ENCODE measurements around the gene KIT. TPM values are rescaled to one million over a fixed set of nuclear protein-coding genes. Genes with fewer than 3 reads are reported as not detected.

The KIT gene
- total and polyA plus RNA-seq, 2 of the 4 experiments (the other 2 are of a cell fraction), result 3.3 to 5.9 TPM

DNA sequence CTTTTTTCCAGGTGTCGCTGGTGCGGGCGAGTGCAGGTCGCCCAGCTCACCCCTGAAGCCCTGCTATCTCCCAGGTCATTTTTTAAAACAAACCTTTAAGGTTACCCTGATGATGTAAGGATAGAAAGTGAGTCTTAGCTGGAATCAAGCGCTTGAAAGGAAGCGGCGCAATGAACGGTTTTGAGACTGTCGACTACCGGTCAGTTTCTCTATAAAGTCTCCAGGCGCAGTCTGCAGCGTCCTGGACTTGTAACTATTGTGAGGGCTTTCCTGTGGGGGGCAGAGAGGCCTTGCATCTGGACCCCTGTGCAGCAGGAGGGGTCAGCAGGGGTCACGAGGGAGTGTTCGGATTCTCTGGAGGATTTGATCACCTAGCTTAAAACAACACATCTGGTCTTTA, 1.6 kb downstream of the KIT start:
- Histone ChIP-seq H3K4ac (ENCODE audit: low read depth, low read length) (peak overlapping the region; percentile 71), H4K20me1 (ENCODE audit: insufficient read depth, low read length) (peaks cover 4% of the 10 kb centered on the region; the same call in 1 of the 2 replicates), H4K8ac (ENCODE audit: low read depth in 2 of 2, low read length in 2 of 2) (peak overlapping the region; percentile 10; a peak in 2 of 4 replicates), H3K4me2 (ENCODE audit: low read depth, low read length) (peak overlapping the region; percentile 71), H3K9me1 (ENCODE audit: insufficient read depth, low read length) (peaks cover 7% of the 10 kb centered on the region), H2BK120ac (ENCODE audit: low read depth, low read length) (peak overlapping the region; percentile 81), H2AK5ac (ENCODE audit: low read depth, low read length) (no peak overlapping the region), H2BK20ac (ENCODE audit: low read depth, low read length) (no peak overlapping the region; the same call in 1 of the 2 replicates), H2AFZ (replicated peaks; ENCODE audit: low read length, poor library complexity) (peak overlapping the region; percentile 90), H2BK15ac (ENCODE audit: low read depth, low read length) (peak overlapping the region; percentile 1; the same call in 1 of the 3 replicates), H2BK5ac (ENCODE audit: low read depth, low read length, poor library complexity, severe bottlenecking) (no peak overlapping the region), H4K91ac (ENCODE audit: insufficient read depth, low read depth, low read length) (peak overlapping the region; percentile 19; the same call in 1 of the 2 replicates), H4K5ac (ENCODE audit: low read depth, low read length) (0 out of 2 replicates have a peak overlapping the region, but pooled peaks have one; percentile 10), H3K18ac (ENCODE audit: low read depth, low read length) (peak overlapping the region; percentile 56), H3K9ac (ENCODE audit: low read depth, low read length) (peak overlapping the region; percentile 83), H3K36me3 (ENCODE audit: control insufficient read depth, insufficient read depth, low read length) (no peaks in the 10 kb centered on the region), H3K79me1 (ENCODE audit: low read depth in 1 of 2, low read length in 2 of 2) (peaks cover 17 to 40% of the 10 kb centered on the region in 2 experiments; a peak in 3 of 4 replicates), H3K56ac (ENCODE audit: extremely low read depth, insufficient read depth, low read length) (peak overlapping the region; percentile 71), H3K14ac (replicated peaks; ENCODE audit: low read depth, low read length) (peak overlapping the region; percentile 30), H3K4me3 (ENCODE audit: insufficient read depth, low read depth, low read length) (peak overlapping the region; percentile 74), H3K27ac (ENCODE audit: insufficient read depth, low read length) (peak overlapping the region; percentile 49; the same call in 1 of the 2 replicates), H2AK9ac (replicated peaks; ENCODE audit: low read depth, low read length, poor library complexity) (no peak overlapping the region), H3K27me3 (ENCODE audit: control insufficient read depth, insufficient read depth, low read length) (peaks cover 19% of the 10 kb centered on the region), H3K4me1 (ENCODE audit: control insufficient read depth, insufficient read depth, low read length) (peaks cover 16% of the 10 kb centered on the region), H3K23ac (ENCODE audit: low read depth, low read length) (peak overlapping the region; percentile 72; the same call in 1 of the 2 replicates), H3K9me3 (ENCODE audit: control insufficient read depth, insufficient read depth, low read length) (no peaks in the 10 kb centered on the region)
- WGBS, 2 experiments (ENCODE audit: extremely low coverage in 2 of 2, insufficient read length in 1 of 2), result 0% methylated on average over 6 of the region's 14 CpGs; no CpG with 5 or more reads in 1 of the 2 experiments
- BruUV-seq (replicated peaks), result TSS peak; percentile 62
- in situ Hi-C loops (cut with MboI; ENCODE audit: low sequenced_read_pairs), result no loop called here
- DNase-seq, result peak; percentile 30
- ChIA-PET POLR2A (ENCODE audit: unreplicated experiment) (no interaction called here), CTCF (interaction anchor here (1.0 kb wide), 2 partner anchors 120 to 301 kb away, joined by 3 read pairs; no protein-coding TSS in a partner anchor)
- dilution Hi-C loops (cut with HindIII; ENCODE audit: low sequenced_read_pairs, unreplicated experiment), result no loop called here
- ATAC-seq (ENCODE audit: low read depth), result no peak
- intact Hi-C loops (cut with micrococcal nuclease), result loop anchor here (2.0 to 5.0 kb wide), 4 partner anchors 117 to 337 kb away; no protein-coding TSS in a partner anchor
- TF ChIP-seq, protein P1, sequence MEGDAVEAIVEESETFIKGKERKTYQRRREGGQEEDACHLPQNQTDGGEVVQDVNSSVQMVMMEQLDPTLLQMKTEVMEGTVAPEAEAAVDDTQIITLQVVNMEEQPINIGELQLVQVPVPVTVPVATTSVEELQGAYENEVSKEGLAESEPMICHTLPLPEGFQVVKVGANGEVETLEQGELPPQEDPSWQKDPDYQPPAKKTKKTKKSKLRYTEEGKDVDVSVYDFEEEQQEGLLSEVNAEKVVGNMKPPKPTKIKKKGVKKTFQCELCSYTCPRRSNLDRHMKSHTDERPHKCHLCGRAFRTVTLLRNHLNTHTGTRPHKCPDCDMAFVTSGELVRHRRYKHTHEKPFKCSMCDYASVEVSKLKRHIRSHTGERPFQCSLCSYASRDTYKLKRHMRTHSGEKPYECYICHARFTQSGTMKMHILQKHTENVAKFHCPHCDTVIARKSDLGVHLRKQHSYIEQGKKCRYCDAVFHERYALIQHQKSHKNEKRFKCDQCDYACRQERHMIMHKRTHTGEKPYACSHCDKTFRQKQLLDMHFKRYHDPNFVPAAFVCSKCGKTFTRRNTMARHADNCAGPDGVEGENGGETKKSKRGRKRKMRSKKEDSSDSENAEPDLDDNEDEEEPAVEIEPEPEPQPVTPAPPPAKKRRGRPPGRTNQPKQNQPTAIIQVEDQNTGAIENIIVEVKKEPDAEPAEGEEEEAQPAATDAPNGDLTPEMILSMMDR (conservative IDR thresholded peaks at IDR 0.05; ENCODE audit: low read depth, low read length), result no peak
- TF ChIP-seq CEBPB (IDR thresholded peaks at IDR 0.05; ENCODE audit: low read depth, low read length) (no peak), RCOR1 (IDR thresholded peaks at IDR 0.05; ENCODE audit: insufficient replicate concordance, low read length) (no peak), FOS (IDR thresholded peaks at IDR 0.05; ENCODE audit: low read depth, low read length) (no peak), BHLHE40 (IDR thresholded peaks at IDR 0.05; ENCODE audit: low read depth, low read length) (no peak)
- TF ChIP-seq, protein P2, sequence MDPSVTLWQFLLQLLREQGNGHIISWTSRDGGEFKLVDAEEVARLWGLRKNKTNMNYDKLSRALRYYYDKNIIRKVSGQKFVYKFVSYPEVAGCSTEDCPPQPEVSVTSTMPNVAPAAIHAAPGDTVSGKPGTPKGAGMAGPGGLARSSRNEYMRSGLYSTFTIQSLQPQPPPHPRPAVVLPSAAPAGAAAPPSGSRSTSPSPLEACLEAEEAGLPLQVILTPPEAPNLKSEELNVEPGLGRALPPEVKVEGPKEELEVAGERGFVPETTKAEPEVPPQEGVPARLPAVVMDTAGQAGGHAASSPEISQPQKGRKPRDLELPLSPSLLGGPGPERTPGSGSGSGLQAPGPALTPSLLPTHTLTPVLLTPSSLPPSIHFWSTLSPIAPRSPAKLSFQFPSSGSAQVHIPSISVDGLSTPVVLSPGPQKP (IDR thresholded peaks at IDR 0.05; ENCODE audit: borderline replicate concordance, low read depth, low read length), result no peak
- TF ChIP-seq, protein P3, sequence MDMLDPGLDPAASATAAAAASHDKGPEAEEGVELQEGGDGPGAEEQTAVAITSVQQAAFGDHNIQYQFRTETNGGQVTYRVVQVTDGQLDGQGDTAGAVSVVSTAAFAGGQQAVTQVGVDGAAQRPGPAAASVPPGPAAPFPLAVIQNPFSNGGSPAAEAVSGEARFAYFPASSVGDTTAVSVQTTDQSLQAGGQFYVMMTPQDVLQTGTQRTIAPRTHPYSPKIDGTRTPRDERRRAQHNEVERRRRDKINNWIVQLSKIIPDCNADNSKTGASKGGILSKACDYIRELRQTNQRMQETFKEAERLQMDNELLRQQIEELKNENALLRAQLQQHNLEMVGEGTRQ (IDR thresholded peaks at IDR 0.05; ENCODE audit: low read depth, low read length), result no peak

Measured in IMR-90 (cell line).